Renal cortical epithelial cell (primary cell): ENCODE results near the gene DQX1. TPM values are rescaled to one million over a fixed set of nuclear protein-coding genes. Genes with fewer than 3 reads are reported as not detected.

Experiments used
- total RNA-seq: library from RNA; depleted of rRNA; stranded (reverse); fragments of >200 nt; gene quantifications from 2 replicates; pipeline ENCODE4 v1.2.3, GENCODE V29; 2014

The DQX1 gene
- total RNA-seq, 1 donor from 2014 or later: 0.05 TPM

Other genes starting within 250 kb of the DQX1 start
- 0.89 and 1.2 TPM in 2 replicates for gene SLC4A5, start 182.8 kb downstream of the DQX1 start, total RNA-seq
- 87.2 and 196 TPM in 2 replicates for gene DCTN1, start 145.9 kb downstream of the DQX1 start, total RNA-seq
- 1.4 and 3.9 TPM in 2 replicates for gene C2orf81, start 104.6 kb downstream of the DQX1 start, total RNA-seq
- gene WDR54, start 104.5 kb downstream of the DQX1 start, total RNA-seq: 39.5 and 56.6 TPM in 2 replicates
- gene RTKN, start 84.3 kb downstream of the DQX1 start, total RNA-seq: 60.8 TPM in 2 replicates
- 8.7 and 27.2 TPM in 2 replicates for gene INO80B, start 71.1 kb downstream of the DQX1 start, total RNA-seq
- gene WBP1, start 67.8 kb downstream of the DQX1 start, total RNA-seq: 40.8 and 57.3 TPM in 2 replicates
- gene MOGS, start 60.8 kb downstream of the DQX1 start, total RNA-seq: 56.3 and 67.7 TPM in 2 replicates
- gene MRPL53, start 53.6 kb downstream of the DQX1 start, total RNA-seq: 15.2 and 24.0 TPM in 2 replicates
- 9.7 and 12.8 TPM in 2 replicates for gene CCDC142, start 43.2 kb downstream of the DQX1 start, total RNA-seq
- gene TTC31, start 43.1 kb downstream of the DQX1 start, total RNA-seq: 16.0 and 18.8 TPM in 2 replicates
- gene LBX2, start 26.6 kb downstream of the DQX1 start, total RNA-seq: 0.99 and 1.0 TPM in 2 replicates
- gene PCGF1, start 18.5 kb downstream of the DQX1 start, total RNA-seq: 19.1 and 20.7 TPM in 2 replicates
- 0.05 TPM in 1 of 2 replicates, not detected in the other for gene TLX2, start 11.8 kb downstream of the DQX1 start, total RNA-seq
- gene AUP1, start 3.5 kb upstream of the DQX1 start, total RNA-seq: 54.7 and 83.7 TPM in 2 replicates
- 20.0 and 50.7 TPM in 2 replicates for gene HTRA2, start 3.7 kb upstream of the DQX1 start, total RNA-seq
- gene LOXL3, start 27.7 kb upstream of the DQX1 start, total RNA-seq: 1.0 and 1.1 TPM in 2 replicates
- gene DOK1, start 28.5 kb upstream of the DQX1 start, total RNA-seq: 13.0 and 19.8 TPM in 2 replicates
- gene M1AP, start 122.1 kb upstream of the DQX1 start, total RNA-seq: 0.17 and 0.85 TPM in 2 replicates
- 7.5 and 10.6 TPM in 2 replicates for gene SEMA4F, start 128.0 kb upstream of the DQX1 start, total RNA-seq